SK-N-SH (cell line): ENCODE data around the gene CFAP92. TPM values are rescaled to one million over a fixed set of nuclear protein-coding genes. Genes with fewer than 3 reads are reported as not detected.

ENCODE experiments used
- CTCF ChIA-PET: fragments of 300-600, 350-600 bp; formaldehyde crosslinking; extraction: SDS; loops from one replicate; lab custom pipeline; 2021; lab: Yijun Ruan, JAX
- POLR2A ChIA-PET: fragments of 350-600 bp; sonication (Branson Sonifier 250); formaldehyde crosslinking; extraction: SDS; loops from one replicate; lab custom pipeline; 2020; ENCODE audit warnings: antibody characterized with exemption, inconsistent platforms; lab: Yijun Ruan, JAX
- DNase-seq: peaks from one replicate; pipeline ENCODE4 v3.0.0; 2012
- H2AFZ ChIP-seq: fragments of 200-600 bp; sonication (generic); 2 replicates; pipeline ENCODE4 v1.8.1; 2016; ENCODE audit warnings: antibody characterized with exemption, mild to moderate bottlenecking, low read depth
- H3F3A ChIP-seq: fragments of 200-600 bp; sonication (generic); replicated peaks from 2 replicates; pipeline ENCODE3; 2016; ENCODE audit warnings: antibody characterized with exemption, mild to moderate bottlenecking; ENCODE audit not compliant: insufficient read depth
- H3K27ac ChIP-seq, 2 experiments: fragments of 200-500 bp in 1 of 2; fragments of 200-600 bp in 1 of 2; sonication (Bioruptor generic) in 1 of 2; sonication (generic), shearing (Covaris generic) in 1 of 2; 2 replicates each; pipeline versions ENCODE4 v1.5.1 to v1.6.1; 2014 to 2016; ENCODE audit warnings: low read depth in 2 of 2, inconsistent platforms in 1 of 2, low read length in 1 of 2, mild to moderate bottlenecking in 1 of 2, mixed read lengths in 1 of 2
- H3K27me3 ChIP-seq: fragments of 200-600 bp; sonication (generic), shearing (Covaris generic); 2 replicates; pipeline ENCODE4 v1.6.1; 2016; ENCODE audit warnings: mixed run types; ENCODE audit not compliant: insufficient read depth
- H3K36me3 ChIP-seq, 2 experiments: fragments of 200-500 bp in 1 of 2; fragments of 200-600 bp in 1 of 2; sonication (Bioruptor generic) in 1 of 2; sonication (generic) in 1 of 2; replicated peaks in 1 of 2; 2 replicates each; pipeline versions ENCODE3 to v1.5.1; 2014 to 2016; ENCODE audit warnings: low read length in 1 of 2, mild to moderate bottlenecking in 1 of 2; ENCODE audit not compliant: insufficient read depth in 2 of 2, control insufficient read depth in 1 of 2
- H3K4me1 ChIP-seq, 2 experiments: fragments of 200-500 bp in 1 of 2; fragments of 200-600 bp in 1 of 2; sonication (Bioruptor generic) in 1 of 2; sonication (generic), shearing (Covaris generic) in 1 of 2; 2 replicates each; pipeline versions ENCODE4 v1.5.1 to v1.6.1; 2014 to 2016; ENCODE audit warnings: low read depth in 1 of 2, low read length in 1 of 2, mixed run types in 1 of 2; ENCODE audit not compliant: insufficient read depth in 2 of 2, control insufficient read depth in 1 of 2
- H3K4me2 ChIP-seq: fragments of 200-600 bp; sonication (generic), shearing (Covaris generic); 2 replicates; pipeline ENCODE4 v1.6.1; 2017; ENCODE audit warnings: mixed run types
- H3K4me3 ChIP-seq, 2 experiments: fragments of 200-500 bp in 1 of 2; fragments of 200-600 bp in 1 of 2; sonication (Bioruptor generic) in 1 of 2; sonication (generic), shearing (Covaris generic) in 1 of 2; 2 replicates each; pipeline versions ENCODE4 v1.5.1 to v1.8.1; 2014 to 2016; ENCODE audit warnings: low read depth in 2 of 2, inconsistent platforms in 1 of 2, low read length in 1 of 2, mild to moderate bottlenecking in 1 of 2, mixed read lengths in 1 of 2, moderate library complexity in 1 of 2
- H3K79me2 ChIP-seq: fragments of 200-600 bp; sonication (generic); 2 replicates; pipeline ENCODE4 v1.8.1; 2017; ENCODE audit warnings: mild to moderate bottlenecking; ENCODE audit not compliant: insufficient read depth
- H3K9ac ChIP-seq: fragments of 200-600 bp; sonication (generic); 2 replicates; pipeline ENCODE4 v1.6.1; 2017; ENCODE audit warnings: mixed run types
- H3K9me2 ChIP-seq: fragments of 200-600 bp; sonication (generic); 2 replicates; pipeline ENCODE4 v1.6.1; 2017; ENCODE audit warnings: mixed run types
- H3K9me3 ChIP-seq: fragments of 200-600 bp; sonication (generic); 2 replicates; pipeline ENCODE4 v1.6.1; 2017; ENCODE audit warnings: mixed run types, mild to moderate bottlenecking, moderate library complexity
- H4K20me1 ChIP-seq: fragments of 200-600 bp; sonication (generic); 2 replicates; pipeline ENCODE4 v1.6.1; 2017; ENCODE audit warnings: mild to moderate bottlenecking, mixed run types; ENCODE audit not compliant: insufficient read depth
- ELF1 ChIP-seq: IDR thresholded peaks from 2 replicates; pipeline ENCODE4 v1.4.0; 2012
- EP300 ChIP-seq, 2 experiments: IDR thresholded peaks; 2 replicates each; pipeline versions ENCODE4 v1.4.0 to v1.6.1; 2012; ENCODE audit warnings: borderline replicate concordance in 1 of 2, low read depth in 1 of 2, low read length in 1 of 2
- FOSL2 ChIP-seq: IDR thresholded peaks from 2 replicates; pipeline ENCODE4 v1.4.0; 2012; ENCODE audit warnings: low read depth, mild to moderate bottlenecking, moderate library complexity, borderline replicate concordance
- GABPA ChIP-seq: IDR thresholded peaks from 2 replicates; pipeline ENCODE4 v1.4.0; 2012; ENCODE audit warnings: low read depth, mild to moderate bottlenecking
- GATA2 ChIP-seq: sonication (generic); formaldehyde crosslinking; IDR thresholded peaks from 2 replicates; pipeline ENCODE4 v1.5.0; 2020; ENCODE audit warnings: mild to moderate bottlenecking, missing genetic modification reagents
- JUND ChIP-seq: IDR thresholded peaks from 2 replicates; pipeline ENCODE4 v1.4.0; 2012
- MAX ChIP-seq: IDR thresholded peaks from 2 replicates; pipeline ENCODE4 v1.4.0; 2012; ENCODE audit warnings: low read depth
- MEF2A ChIP-seq: IDR thresholded peaks from 2 replicates; pipeline ENCODE4 v1.4.0; 2012; ENCODE audit warnings: low read depth, borderline replicate concordance
- NFIC ChIP-seq: IDR thresholded peaks from 2 replicates; pipeline ENCODE4 v1.4.0; 2012; ENCODE audit warnings: borderline replicate concordance
- PBX3 ChIP-seq: IDR thresholded peaks from 2 replicates; pipeline ENCODE4; 2012
- POLR2AphosphoS5 ChIP-seq: IDR thresholded peaks from 2 replicates; pipeline ENCODE4 v1.6.1; 2012; ENCODE audit warnings: low read depth, low read length
- RCOR1 ChIP-seq: fragments of 150-350 bp; IDR thresholded peaks from 2 replicates; pipeline ENCODE4 v1.6.1; 2017; ENCODE audit warnings: antibody characterized with exemption, low read length
- REST ChIP-seq: IDR thresholded peaks from 2 replicates; pipeline ENCODE4 v1.6.1; 2012; ENCODE audit warnings: mild to moderate bottlenecking, low read depth, low read length, moderate library complexity
- RFX5 ChIP-seq: IDR thresholded peaks from 2 replicates; pipeline ENCODE4 v1.6.1; 2012; ENCODE audit warnings: mild to moderate bottlenecking, improper control_type of control experiment, low read length
- TAF1 ChIP-seq: IDR thresholded peaks from 2 replicates; pipeline ENCODE4 v1.6.1; 2012; ENCODE audit warnings: low read depth, mild to moderate bottlenecking, low read length, moderate library complexity, borderline replicate concordance
- TCF12 ChIP-seq: IDR thresholded peaks from 2 replicates; pipeline ENCODE4 v1.4.0; 2012
- TEAD4 ChIP-seq: IDR thresholded peaks from 2 replicates; pipeline ENCODE4 v1.4.0; 2012; ENCODE audit warnings: mild to moderate bottlenecking, borderline replicate concordance; ENCODE audit not compliant: insufficient read depth
- YY1 ChIP-seq: IDR thresholded peaks from 2 replicates; pipeline ENCODE4 v1.4.0; 2012; ENCODE audit warnings: low read depth, mild to moderate bottlenecking
- WGBS: methylation state at CpG from one replicate; pipeline ENCODE4 v1.1.6; 2017; ENCODE audit warnings: low lambda C conversion rate; 5-methylcytosine and 5-hydroxymethylcytosine counted together
- polyA plus RNA-seq, 3 experiments: library from polyadenylated mRNA; depleted of rRNA; stranded (reverse); fragments of >200 nt; gene quantifications; 2 replicates each; pipeline ENCODE4 v1.2.3, GENCODE V29; 2012

CFAP92 gene
- polyA plus RNA-seq, 1 of the 3 experiments (the other 2 are of a cell fraction), result not detected

- H3K4me3 ChIP-seq, result no peak overlapping the region
- peaks cover 38% of the 10 kb centered on the region; the same call in 1 of the 2 replicates for H3K27me3 ChIP-seq
- no peak overlapping the region for H2AFZ ChIP-seq
- H3K4me1 ChIP-seq, result no peaks in the 10 kb centered on the region
- 67% methylated on average over 1 of the region's 2 CpGs for WGBS
- no peaks in the 10 kb centered on the region for H3K9me3 ChIP-seq
- ChIA-PET POLR2A (no interaction called here), CTCF (interaction anchor here (1.1 kb wide), 1 partner anchor 36 kb away, joined by 4 read pairs; no protein-coding TSS in a partner anchor)
- H4K20me1 ChIP-seq, result no peaks in the 10 kb centered on the region
- no peak overlapping the region for H3K4me2 ChIP-seq
- H3K9me2 ChIP-seq, result no peaks in the 10 kb centered on the region
- no peaks in the 10 kb centered on the region for H3K36me3 ChIP-seq
- no peak for TF ChIP-seq GABPA
- no peak for TF ChIP-seq MEF2A
- no peak for TF ChIP-seq POLR2AphosphoS5
- TF ChIP-seq PBX3, result no peak
- no peak for TF ChIP-seq TEAD4
- TF ChIP-seq REST, result no peak
- TF ChIP-seq ELF1, result no peak
- TF ChIP-seq TAF1, result no peak
- no peak for TF ChIP-seq TCF12
- TF ChIP-seq YY1, result no peak
- no peak for TF ChIP-seq RFX5
- TF ChIP-seq FOSL2, result no peak
- no peak for TF ChIP-seq RCOR1
- no peak for TF ChIP-seq MAX
- TF ChIP-seq GATA2 (CRISPR knock-in tag), result no peak
- no peak for TF ChIP-seq EP300 (IDR thresholded peaks at IDR 0.05; ENCODE audit: borderline replicate concordance in 1 of 2, low read depth in 1 of 2, low read length in 1 of 2)
- TF ChIP-seq NFIC, result no peak
- TF ChIP-seq JUND, result no peak
- no peak overlapping the region for H3K27ac ChIP-seq
- H3K79me2 ChIP-seq, result no peaks in the 10 kb centered on the region
- no peak overlapping the region for H3K9ac ChIP-seq
- no peaks in the 10 kb centered on the region for H3F3A ChIP-seq
- no peak for DNase-seq
Observed at GRCh38 chr3:128933922-128934253, 60.0 kb downstream of the CFAP92 start.
